ENCODE results near the gene FGFBP2.

- TF ChIP-seq ZNF311 (tag by site-specific recombination; IDR thresholded peaks at IDR 0.05; ENCODE audit: borderline replicate concordance) (no peak), SETDB1 (IDR thresholded peaks at IDR 0.05; ENCODE audit: insufficient read length, low read length) (no peak)
Observed at GRCh38 chr4:15948826-15949225, 14.1 kb downstream of the FGFBP2 start.
